SHP77 (cell line): ENCODE measurements around the gene GARIN5B.
"Not testable (repeated sequence)": the region's sequence is repeated elsewhere in the genome, so short reads cannot be mapped to it uniquely, and the experiment has no call there.

Source experiments
- DNase-seq, 2 experiments: peaks; one replicate each; lab custom pipeline; 2025; lab: John Stamatoyannopoulos, UW

Gene GARIN5B

DNA sequence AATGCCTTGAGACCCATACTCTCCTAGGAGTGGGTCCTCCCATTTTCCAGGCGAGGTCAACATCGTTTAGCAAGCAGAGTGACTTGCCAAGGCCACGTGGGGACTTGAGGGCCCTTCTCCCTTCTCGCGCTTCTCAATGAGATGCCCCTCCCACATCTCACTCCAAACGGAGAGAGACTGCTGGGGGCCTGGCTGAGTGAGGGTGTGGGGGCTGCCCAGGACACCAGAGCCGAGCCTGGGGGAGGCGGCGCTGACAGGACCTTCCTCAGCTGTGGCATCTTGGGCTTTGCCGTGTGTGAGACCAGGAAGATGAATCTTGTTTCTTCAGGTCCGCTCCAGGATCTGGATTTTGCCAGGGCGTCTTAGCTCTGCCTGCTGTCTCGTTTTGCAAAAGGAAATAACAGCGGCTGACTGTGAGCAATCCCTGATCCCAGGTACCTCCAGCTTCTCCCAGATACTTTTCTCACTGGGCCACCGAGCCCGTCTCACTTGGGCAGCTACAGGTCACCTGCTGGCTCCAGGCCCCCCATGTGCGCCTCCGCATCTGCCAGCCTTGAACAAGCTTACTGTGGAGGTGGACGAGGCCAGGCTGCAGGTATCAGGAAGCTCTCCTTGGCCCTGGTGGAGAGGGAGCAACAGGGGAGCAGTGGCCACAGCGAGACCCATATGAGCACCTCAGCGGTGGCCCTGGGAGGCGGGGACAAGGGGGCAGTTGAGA, 14.6 kb downstream of the GARIN5B start:
- DNase-seq: no peak

- no peak for DNase-seq
Measured at GRCh38 chr19:55347442-55348009, 15.5 kb downstream of the GARIN5B start.

DNA sequence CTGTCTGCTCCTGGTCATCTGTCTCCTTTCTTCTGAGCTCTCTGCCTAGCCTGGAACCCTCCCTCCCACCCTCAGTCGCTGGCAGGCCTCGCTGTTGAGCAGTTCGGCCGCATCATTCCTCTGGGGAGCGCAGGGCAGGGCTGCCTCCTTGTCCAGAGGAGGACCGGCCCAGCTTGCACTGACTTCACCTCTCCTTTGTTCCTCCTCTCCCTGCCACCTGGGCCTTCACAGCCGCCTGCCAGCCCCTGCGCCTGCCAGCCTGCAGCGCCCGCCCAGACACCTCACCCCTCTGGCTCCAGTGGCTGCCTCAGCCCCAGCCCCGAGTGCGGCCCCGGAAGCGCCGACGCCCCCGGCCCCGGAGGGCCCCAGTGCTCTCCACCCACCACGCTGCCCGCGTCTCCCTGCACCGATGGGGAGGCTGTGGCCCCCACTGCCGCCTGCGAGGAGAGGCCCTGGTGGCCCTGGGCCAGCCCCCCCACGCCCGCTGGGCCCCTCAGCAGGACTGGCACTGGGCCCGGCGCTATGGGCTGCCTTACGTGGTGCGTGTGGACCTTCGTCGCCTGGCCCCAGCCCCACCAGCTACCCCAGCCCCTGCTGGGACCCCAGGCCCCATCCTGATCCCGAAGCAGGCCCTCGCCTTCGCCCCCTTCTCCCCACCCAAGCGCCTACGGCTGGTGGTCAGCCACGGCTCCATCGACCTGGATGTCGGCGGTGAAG, 16.2 kb downstream of the GARIN5B start:
- DNase-seq: no peak

DNA sequence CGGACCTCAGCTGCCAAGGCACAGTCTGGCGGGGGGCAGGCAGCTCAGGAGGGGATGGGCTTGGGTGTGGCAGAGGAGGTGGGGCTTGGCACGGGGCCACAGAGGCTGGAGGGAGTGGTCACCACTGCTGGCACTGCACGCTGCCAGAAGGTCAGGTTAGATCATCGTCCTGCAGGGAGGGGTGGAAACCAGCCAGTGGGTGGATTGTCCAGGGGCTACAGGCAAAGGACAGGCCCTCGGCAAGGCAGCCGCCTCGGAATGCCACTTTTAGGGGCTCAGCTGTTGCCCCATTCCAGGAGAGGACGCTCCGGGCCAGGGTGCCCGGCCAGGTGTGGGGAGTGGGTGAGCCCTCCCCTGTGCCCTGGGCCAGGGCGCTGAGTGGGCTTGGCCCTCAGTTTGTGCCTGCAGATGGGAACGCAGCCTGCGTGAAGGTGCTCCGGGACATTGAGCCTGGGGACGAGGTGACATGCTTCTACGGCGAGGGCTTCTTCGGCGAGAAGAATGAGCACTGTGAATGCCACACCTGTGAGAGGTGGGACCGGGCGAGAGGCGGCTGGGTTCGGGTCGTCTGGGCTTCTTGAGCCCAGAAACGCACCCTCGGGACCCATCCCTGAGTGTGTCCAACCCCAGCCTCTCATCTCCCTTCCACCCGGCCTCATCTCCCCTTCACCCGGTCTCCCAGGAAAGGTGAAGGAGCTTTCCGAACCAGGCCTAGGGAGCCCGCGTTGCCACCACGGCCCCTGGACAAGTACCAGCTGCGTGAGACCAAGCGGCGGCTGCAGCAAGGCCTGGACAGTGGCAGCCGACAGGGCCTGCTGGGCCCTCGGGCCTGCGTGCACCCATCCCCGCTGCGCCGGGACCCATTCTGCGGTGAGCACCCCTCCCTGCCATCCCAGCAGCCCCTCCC, 17.0 kb downstream of the GARIN5B start:
- no peak for DNase-seq

DNA sequence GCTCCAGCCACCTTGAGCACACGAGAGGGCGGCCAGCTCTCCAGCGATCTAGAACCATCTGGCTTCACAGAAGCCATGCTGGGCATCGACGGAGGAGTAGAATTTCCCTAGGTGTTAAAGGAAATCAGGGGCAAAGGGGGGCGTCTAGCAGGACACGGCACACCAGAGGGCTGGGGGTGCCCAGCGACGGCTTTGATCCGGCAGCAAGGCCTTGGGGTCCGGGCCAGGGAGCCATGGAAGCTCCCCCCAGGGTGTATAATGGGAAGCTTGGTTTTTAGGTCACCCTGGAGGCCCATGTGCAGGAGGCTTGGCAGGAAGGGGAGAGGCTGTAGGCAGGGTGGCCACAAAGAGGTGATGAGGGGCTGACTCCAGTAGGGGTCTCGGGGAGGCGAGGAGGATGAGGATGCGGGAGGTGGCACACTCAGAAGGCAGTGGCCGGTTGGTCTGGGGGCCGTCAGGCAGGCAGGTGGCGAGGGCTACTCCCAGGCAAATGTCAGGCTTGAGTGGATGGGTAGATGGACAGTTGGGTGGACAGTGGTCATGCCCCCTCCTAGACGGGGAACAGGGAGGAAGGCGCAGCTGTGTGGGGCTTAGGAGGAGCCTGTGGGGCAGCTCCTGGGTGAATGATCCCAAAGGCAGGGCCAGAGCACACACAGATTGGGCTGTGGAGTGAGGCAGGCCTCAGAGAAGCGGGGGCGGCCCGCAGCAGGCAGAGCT, 17.8 kb downstream of the GARIN5B start:
- DNase-seq: no peak

- DNase-seq: peak; percentile 75 to 89
Measured at GRCh38 chr19:55344444-55344843, 18.6 kb downstream of the GARIN5B start.

DNA sequence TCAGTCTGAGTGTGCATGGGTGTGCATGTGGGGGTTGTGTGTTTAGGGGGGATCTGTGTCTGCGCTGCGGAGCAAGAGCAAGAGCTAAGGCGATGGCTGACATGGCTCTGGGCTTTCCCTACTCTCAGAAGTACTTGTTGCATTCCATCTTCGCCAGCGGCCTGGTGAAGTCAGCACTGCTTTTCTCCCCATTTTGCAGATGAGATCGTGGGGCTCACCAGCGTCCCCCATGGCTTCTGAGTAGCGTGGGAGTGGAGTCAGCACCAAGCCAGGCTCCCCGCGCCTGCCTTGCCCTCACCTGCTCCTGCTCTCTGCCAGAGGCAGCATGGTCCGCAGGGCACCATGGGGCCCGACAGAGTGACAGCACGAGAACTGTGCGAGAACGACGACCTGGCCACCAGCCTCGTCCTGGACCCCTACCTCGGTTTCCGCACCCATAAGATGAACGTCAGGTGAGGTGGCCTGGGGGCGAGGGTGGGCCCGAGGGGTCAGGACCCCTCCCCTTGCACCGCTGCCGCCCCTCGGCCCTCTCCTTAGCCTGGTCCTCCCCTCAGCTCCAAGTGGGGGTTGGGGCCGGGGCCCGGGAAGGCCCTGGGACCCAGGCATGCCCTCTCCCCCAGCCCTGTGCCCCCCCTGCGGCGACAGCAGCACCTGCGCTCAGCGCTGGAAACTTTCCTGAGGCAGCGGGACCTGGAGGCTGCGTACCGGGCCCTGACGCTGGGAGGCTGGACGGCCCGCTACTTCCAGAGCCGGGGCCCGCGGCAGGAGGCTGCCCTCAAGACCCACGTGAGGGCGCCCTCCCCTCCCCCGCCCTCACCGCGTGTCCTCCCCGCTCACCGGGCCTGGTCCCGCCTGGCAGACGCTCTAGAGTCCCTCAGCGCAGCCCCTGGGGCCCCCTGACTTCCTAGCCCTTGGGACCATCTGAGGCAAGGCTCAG, 21.2 kb downstream of the GARIN5B start:
- DNase-seq: no peak

GRCh38 chr19:55341171-55341588, 21.9 kb downstream of the GARIN5B start:
- peak; percentile 69 to 87 for DNase-seq

DNA sequence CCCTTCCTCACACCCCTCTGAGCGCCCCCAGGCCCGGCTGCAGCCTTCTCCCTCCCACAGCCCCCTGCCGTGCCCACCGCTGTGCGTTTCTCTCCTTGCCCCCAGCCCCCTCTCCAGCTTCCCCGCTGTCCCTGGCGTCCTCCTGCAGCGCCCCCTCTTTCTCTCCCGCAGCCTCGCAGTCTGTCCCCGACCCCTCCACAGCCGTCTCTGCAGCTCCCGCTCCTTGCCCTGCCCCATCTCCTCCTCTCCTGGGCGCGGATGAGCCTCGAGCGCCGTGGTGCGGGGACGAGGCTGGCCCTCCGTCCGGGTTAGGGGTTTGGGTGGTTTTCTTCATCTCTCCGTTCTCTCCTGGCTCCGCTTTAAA, 22.3 kb downstream of the GARIN5B start:
- peak; percentile 54 to 59 for DNase-seq

- DNase-seq: no peak
Measured at GRCh38 chr19:55339889-55340783, 22.9 kb downstream of the GARIN5B start.

- peak; percentile 100 for DNase-seq
Measured at GRCh38 chr19:55339105-55339888, 23.8 kb downstream of the GARIN5B start, which contains the start of gene KMT5C. Gene KMT5C, plus strand, starts transcription at chr19:55339876. Its CDS starts 2,061 bp downstream, at chr19:55341937.

DNA sequence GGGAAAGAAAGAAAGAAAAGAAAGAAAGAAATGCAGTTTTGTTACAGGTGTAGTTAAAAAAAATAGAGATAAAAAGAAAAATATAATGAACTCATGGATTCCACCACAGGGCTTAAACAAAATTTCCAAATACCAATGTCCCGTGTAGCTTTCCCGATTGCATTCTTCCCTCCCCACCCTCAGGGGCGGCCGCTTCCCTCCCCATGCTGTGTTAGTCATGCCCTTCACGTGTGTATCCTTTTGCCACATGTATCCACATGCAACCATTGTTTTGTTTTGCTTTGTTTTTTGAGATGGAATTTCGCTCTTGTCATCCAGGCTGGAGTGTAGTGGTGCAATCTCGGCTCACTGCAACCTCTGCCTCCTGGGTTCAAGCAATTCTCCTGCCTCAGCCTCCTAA, 27.0 kb downstream of the GARIN5B start:
- DNase-seq: no peak

DNA sequence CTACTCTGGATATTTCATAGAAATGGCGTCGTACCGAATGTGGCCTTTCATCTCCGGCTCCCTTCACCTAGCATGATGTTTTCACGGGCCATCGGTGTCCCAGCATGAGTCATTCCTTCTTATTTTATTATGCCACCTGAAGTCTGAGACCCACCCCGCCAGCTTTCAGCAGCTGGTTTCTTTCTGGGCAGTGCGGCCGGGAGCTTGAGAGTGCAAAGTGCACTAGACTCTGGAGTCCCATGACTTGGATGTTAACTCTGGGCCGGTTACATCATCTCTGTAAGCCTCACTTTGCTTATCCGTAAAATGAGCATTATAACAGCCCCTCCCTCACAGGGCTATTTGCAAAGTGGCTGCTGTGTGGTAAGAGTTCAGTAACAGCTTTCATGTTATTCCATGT, 29.2 kb downstream of the GARIN5B start:
- no peak for DNase-seq

DNA sequence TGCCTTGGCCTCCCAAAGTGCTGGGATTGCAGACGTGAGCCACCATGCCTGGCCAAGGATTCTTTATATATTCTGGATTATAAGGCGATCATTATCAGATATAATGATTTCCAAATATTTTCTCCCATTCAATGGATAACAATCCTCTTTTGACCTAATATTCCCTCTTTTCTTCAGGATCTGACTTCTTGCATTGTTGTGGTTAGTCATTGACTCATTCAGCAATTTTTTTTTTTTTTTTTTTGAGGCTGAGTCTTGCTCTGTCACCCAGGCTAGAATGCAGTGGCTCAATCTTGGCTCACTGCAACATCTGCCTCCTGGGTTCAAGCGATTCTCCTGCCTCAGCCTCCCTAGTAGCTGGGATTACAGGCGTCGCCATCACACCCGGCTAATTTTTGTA, 33.3 kb downstream of the GARIN5B start:
- DNase-seq: not testable (repeated sequence)

- not testable (repeated sequence) for DNase-seq
Measured at GRCh38 chr19:55328774-55329318, 34.2 kb downstream of the GARIN5B start.

DNA sequence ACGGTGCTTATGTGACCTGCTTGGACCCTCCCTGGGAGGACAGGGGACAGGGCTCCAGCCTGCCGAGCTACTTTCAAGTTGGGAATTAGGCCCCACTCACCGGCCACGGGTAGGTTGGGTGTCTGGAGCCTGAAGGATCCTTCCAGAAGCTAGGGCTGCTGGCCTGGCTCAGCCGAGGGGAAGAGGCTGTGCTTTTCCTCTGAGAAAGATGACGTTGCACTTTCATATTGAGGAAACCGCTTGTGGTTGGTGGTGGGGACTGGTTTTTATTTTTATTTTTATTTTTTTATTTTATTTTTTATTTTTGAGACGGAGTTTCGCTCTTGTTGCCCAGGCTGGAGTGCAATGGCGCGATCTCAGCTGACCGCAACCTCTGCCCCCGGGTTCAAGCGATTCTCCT, 37.9 kb downstream of the GARIN5B start, which contains the start of gene TMEM150B:
Gene TMEM150B, minus strand, starts transcription at position 170 of the 400 bp plus-strand sequence. CDS start 4,305 bp downstream, outside the sequence.
- no peak for DNase-seq

DNA sequence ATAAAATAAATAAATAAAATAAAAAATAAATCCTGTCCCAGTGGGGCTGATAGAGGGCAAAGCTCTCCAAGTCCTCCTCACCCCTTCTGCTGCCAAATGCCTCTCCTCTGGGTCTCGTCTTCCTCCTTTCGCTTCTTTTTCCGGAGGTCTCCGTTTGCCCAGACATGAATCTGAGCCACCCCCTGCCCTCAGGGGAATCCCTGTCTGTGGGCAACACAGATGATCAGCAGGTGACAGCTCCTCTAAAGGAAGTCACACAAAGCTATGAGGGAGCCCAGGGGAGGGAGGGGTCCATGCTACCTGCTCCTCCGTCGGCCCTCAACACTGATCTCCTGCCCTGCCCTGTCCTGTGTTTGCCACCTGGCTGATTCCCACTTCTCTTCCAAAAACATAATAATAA, 38.4 kb downstream of the GARIN5B start:
- DNase-seq: no peak
